Inflammatory macrophage treated with lipopolysaccharide for 4 hours (primary cell): ENCODE data around the gene SELENOO.
A peak's percentile ranks its signal among the peaks of the same experiment; 100 is the strongest.

Experiments
- DNase-seq: peaks from one replicate; pipeline ENCODE4 v3.0.0-alpha.2; 2020

The SELENOO gene

GRCh38 chr22:50257041-50257440 is 56.2 kb downstream of the SELENOO start:
- DNase-seq, result no peak

GRCh38 chr22:50257451-50258360 is 56.9 kb downstream of the SELENOO start:
- DNase-seq, result no peak

GRCh38 chr22:50258361-50259292 is 57.8 kb downstream of the SELENOO start:
- DNase-seq, result no peak

- DNase-seq, result no peak
Measured at GRCh38 chr22:50259302-50259701, 58.5 kb downstream of the SELENOO start.

GRCh38 chr22:50260434-50260800 is 59.6 kb downstream of the SELENOO start:
- DNase-seq, result no peak

GRCh38 chr22:50260801-50261614 is 60.2 kb downstream of the SELENOO start:
- DNase-seq, result peak; percentile 24

GRCh38 chr22:50261615-50262459 is 61.0 kb downstream of the SELENOO start, which contains the start of gene MAPK12:
MAPK12 (minus strand) TSS chr22:50261683; CDS start chr22:50261509, 174 bp downstream.
- DNase-seq, result no peak

- DNase-seq, result no peak
Measured at GRCh38 chr22:50262460-50262911, 61.7 kb downstream of the SELENOO start.

GRCh38 chr22:50262973-50263617 is 62.3 kb downstream of the SELENOO start:
- no peak for DNase-seq

GRCh38 chr22:50264104-50264745 is 63.4 kb downstream of the SELENOO start:
- no peak for DNase-seq

GRCh38 chr22:50264946-50265669 is 64.3 kb downstream of the SELENOO start:
- no peak for DNase-seq

- no peak for DNase-seq
Measured at GRCh38 chr22:50266994-50267393, 66.2 kb downstream of the SELENOO start.
